ENCODE results near the gene ARHGEF1.

- TF ChIP-seq, protein P1, sequence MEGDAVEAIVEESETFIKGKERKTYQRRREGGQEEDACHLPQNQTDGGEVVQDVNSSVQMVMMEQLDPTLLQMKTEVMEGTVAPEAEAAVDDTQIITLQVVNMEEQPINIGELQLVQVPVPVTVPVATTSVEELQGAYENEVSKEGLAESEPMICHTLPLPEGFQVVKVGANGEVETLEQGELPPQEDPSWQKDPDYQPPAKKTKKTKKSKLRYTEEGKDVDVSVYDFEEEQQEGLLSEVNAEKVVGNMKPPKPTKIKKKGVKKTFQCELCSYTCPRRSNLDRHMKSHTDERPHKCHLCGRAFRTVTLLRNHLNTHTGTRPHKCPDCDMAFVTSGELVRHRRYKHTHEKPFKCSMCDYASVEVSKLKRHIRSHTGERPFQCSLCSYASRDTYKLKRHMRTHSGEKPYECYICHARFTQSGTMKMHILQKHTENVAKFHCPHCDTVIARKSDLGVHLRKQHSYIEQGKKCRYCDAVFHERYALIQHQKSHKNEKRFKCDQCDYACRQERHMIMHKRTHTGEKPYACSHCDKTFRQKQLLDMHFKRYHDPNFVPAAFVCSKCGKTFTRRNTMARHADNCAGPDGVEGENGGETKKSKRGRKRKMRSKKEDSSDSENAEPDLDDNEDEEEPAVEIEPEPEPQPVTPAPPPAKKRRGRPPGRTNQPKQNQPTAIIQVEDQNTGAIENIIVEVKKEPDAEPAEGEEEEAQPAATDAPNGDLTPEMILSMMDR (IDR thresholded peaks at IDR 0.05): no peak
- no peak for TF ChIP-seq POLR2A (IDR thresholded peaks at IDR 0.05)
These were observed 21.1 kb upstream of the ARHGEF1 start for GRCh38 chr19:41861846-41862245.
